Measurements from ENCODE around the gene CPT1A.

DNA sequence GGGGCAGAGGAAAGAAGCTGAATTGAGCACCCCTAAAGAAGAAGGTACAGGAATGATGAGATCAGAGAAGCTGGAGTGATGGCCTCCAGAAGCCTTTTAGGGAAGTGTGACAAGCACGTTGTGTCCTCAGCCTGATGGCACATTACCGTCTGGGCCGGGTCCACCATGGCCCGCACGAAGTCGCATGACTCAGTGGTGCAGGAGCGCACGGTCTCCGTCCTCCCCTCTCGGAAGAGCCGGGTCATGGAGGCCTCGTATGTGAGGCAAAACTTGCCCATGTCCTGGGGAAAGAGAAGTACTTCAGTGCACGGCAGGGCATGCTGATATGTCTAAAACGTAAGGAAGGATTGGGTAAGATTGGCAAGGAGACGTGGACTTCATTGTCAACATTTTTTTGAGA is 79.2 kb downstream of the CPT1A start:
- TF ChIP-seq, protein P1, sequence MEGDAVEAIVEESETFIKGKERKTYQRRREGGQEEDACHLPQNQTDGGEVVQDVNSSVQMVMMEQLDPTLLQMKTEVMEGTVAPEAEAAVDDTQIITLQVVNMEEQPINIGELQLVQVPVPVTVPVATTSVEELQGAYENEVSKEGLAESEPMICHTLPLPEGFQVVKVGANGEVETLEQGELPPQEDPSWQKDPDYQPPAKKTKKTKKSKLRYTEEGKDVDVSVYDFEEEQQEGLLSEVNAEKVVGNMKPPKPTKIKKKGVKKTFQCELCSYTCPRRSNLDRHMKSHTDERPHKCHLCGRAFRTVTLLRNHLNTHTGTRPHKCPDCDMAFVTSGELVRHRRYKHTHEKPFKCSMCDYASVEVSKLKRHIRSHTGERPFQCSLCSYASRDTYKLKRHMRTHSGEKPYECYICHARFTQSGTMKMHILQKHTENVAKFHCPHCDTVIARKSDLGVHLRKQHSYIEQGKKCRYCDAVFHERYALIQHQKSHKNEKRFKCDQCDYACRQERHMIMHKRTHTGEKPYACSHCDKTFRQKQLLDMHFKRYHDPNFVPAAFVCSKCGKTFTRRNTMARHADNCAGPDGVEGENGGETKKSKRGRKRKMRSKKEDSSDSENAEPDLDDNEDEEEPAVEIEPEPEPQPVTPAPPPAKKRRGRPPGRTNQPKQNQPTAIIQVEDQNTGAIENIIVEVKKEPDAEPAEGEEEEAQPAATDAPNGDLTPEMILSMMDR (IDR thresholded peaks at IDR 0.05; ENCODE audit: insufficient read depth, low read length, poor library complexity, severe bottlenecking): no peak
- no peak for TF ChIP-seq EZH2phosphoT487 (conservative IDR thresholded peaks at IDR 0.05; ENCODE audit: low read length)
